Neutrophil (primary cell): Measurements from ENCODE around the gene OSMR.
"Not testable (repeated sequence)": the region's sequence is repeated elsewhere in the genome, so short reads cannot be mapped to it uniquely, and the experiment has no call there.

Experiments used
- H3K27ac ChIP-seq: fragments of 200-600 bp; sonication (generic); 2 replicates; pipeline ENCODE4 v1.5.1; 2016; ENCODE audit warnings: mild to moderate bottlenecking, moderate library complexity
- H3K27me3 ChIP-seq: fragments of 200-600 bp; sonication (generic); 2 replicates; pipeline ENCODE4 v1.6.0; 2016; ENCODE audit warnings: mild to moderate bottlenecking
- H3K36me3 ChIP-seq: fragments of 200-600 bp; sonication (generic); 2 replicates; pipeline ENCODE4 v1.5.1; 2017
- H3K4me1 ChIP-seq, 2 experiments: fragments of 200-600 bp in 1 of 2; sonication (generic) in 1 of 2; 1 replicate in 1 of 2; 2 replicates in 1 of 2; pipeline versions ENCODE4 v1.5.1 to v1.6.1; 2013 to 2016; ENCODE audit warnings: low read depth in 1 of 2, low read length in 1 of 2, mild to moderate bottlenecking in 1 of 2, moderate library complexity in 1 of 2; ENCODE audit not compliant: control insufficient read depth in 1 of 2, insufficient read depth in 1 of 2
- H3K4me3 ChIP-seq, 2 experiments: fragments of 200-600 bp in 1 of 2; sonication (generic) in 1 of 2; 1 replicate in 1 of 2; 2 replicates in 1 of 2; pipeline ENCODE4 v1.5.1; 2013 to 2016; ENCODE audit warnings: low read depth in 1 of 2, low read length in 1 of 2, mild to moderate bottlenecking in 1 of 2, moderate library complexity in 1 of 2
- H3K9me3 ChIP-seq: fragments of 200-600 bp; sonication (generic); 2 replicates; pipeline ENCODE4 v1.5.1; 2016
- TF ChIP-seq, protein P1 (sequence below): fragments of 200-600 bp; sonication (generic); IDR thresholded peaks from 2 replicates; pipeline ENCODE4 v1.5.1; 2016; ENCODE audit warnings: antibody characterized with exemption

Gene OSMR

DNA sequence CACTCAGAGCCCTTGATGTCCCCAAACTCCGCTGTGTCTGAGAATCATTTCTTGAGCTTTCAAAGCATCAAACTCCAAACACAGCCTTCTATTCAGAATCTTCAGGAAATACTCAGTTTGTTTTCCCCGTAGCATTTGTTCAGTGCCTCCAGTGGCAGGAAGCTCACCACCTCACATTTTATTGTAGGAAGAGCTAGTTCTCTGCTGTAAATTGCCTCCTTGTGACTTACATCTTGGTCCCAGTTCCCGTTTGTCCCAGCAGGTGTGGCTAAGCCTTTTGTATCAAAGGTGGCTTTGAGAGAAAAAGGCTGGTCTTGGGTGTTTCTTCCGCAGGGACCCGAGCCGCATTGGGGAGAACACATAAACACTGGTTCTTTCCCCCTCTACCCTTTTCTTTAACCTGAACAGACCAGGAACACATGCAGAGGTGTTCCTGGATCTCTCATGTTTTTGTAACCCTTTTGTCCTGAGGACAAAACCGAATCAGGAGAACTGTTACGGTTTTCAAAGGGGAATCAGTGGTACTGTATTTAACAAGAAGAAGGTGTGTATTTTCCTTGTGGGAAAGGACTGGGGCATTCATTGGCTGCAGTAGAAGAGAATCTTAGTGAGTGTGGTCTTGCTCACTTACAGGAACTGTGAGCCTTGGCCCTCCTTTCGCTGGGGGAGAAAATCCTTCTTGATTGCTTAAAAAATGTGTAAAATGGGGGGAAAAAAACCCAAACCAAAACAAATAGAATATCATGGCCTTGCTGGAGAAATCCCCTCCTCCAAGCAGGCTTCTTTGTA is 1.9 kb downstream of the OSMR start:
- H3K27ac ChIP-seq: no peak overlapping the region
- H3K4me3 ChIP-seq: no peak overlapping the region

DNA sequence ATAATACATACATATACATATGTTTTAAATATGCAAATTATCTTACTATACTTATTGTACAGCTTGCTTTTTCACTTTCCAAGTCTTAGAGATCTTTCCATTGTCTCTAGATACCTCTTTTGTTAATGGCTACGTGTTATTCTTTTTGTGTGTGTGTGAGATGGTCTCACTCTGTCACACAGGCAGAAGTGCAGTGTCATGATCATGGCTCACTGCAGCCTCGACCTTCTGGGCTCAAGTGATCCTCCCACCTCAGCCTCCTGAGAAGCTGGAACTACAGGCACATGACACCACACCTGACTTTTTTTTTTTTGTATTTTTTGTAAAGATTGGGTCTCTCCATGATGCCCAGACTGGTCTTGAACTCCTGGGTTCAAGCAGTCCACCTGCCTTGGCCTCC is 2.8 kb downstream of the OSMR start:
- no peaks in the 10 kb centered on the region for H3K36me3 ChIP-seq
- H3K9me3 ChIP-seq: no peaks in the 10 kb centered on the region
- H3K27me3 ChIP-seq: peaks cover 87% of the 10 kb centered on the region
- TF ChIP-seq, protein P1, sequence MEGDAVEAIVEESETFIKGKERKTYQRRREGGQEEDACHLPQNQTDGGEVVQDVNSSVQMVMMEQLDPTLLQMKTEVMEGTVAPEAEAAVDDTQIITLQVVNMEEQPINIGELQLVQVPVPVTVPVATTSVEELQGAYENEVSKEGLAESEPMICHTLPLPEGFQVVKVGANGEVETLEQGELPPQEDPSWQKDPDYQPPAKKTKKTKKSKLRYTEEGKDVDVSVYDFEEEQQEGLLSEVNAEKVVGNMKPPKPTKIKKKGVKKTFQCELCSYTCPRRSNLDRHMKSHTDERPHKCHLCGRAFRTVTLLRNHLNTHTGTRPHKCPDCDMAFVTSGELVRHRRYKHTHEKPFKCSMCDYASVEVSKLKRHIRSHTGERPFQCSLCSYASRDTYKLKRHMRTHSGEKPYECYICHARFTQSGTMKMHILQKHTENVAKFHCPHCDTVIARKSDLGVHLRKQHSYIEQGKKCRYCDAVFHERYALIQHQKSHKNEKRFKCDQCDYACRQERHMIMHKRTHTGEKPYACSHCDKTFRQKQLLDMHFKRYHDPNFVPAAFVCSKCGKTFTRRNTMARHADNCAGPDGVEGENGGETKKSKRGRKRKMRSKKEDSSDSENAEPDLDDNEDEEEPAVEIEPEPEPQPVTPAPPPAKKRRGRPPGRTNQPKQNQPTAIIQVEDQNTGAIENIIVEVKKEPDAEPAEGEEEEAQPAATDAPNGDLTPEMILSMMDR: no peak
- peaks cover 4 to 10% of the 10 kb centered on the region in 2 experiments for H3K4me1 ChIP-seq
- no peak overlapping the region for H3K27ac ChIP-seq
- H3K4me3 ChIP-seq: no peak overlapping the region

More for the DNA sequence above, 1.9 kb downstream of the OSMR start:
- H3K4me1 ChIP-seq: peaks cover 4 to 10% of the 10 kb centered on the region in 2 experiments
- no peaks in the 10 kb centered on the region for H3K36me3 ChIP-seq
- TF ChIP-seq, protein P1: no peak
- no peaks in the 10 kb centered on the region for H3K9me3 ChIP-seq
- H3K27me3 ChIP-seq: peaks cover 96% of the 10 kb centered on the region

DNA sequence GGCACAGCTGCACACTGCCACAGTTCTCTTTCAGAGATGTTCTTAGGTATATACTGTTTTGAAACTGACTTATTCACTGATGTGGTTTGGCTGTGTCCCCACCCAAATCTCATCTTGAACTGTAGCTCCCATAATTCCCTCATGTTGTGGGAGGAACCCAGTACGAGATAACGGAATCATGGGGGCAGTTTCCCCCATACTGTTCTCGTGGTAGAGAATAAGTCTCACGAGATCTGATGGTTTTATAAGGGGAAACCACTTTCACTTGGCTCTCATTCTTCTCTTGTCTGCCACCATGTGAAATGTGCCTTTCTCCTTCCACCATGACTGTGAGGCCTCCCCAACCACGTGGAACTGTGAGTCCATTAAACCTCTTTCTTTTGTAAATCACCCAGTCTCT is 5.8 kb downstream of the OSMR start:
- peaks cover 67% of the 10 kb centered on the region for H3K27me3 ChIP-seq
- H3K9me3 ChIP-seq, H3K4me1 ChIP-seq, H3K27ac ChIP-seq, H3K36me3 ChIP-seq, H3K4me3 ChIP-seq: not testable (repeated sequence)

DNA sequence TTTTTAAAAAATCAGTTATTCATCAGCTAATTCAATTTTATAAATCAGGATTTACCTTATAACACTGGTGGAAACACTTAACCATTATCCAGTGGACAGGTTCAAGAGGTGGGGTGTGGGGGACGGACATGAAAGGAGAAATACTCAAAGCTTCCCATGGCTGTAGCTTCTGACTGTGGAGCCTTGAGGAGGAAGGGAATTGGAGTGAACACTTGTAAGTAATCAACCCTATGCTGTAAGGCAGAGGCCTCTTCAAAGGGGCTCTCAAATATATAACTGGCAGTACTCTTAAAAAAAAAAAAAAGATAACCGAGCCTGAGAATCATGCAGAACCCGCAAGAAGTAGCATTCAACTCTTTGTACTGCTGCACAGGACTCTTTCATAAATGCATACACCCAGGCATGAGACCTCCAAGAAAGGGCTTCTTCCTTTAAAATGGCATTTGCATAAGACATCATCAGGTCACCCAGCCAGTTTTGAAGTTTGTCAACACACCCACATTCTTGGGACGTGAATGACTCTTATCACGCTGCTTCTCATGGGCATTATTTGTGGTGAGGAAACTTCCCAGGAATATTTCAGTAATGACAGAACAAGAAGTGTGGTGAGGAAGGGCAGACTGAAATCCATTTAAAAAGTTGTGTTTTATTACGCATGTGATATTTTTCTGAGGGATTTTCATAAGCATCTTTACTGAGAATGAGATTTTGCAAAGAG is 8.1 kb downstream of the OSMR start:
- Histone ChIP-seq H3K4me1 (no peaks in the 10 kb centered on the region), H3K27me3 (peaks cover 48% of the 10 kb centered on the region), H3K4me3 (no peak overlapping the region), H3K27ac (no peak overlapping the region), H3K9me3 (no peaks in the 10 kb centered on the region), H3K36me3 (no peaks in the 10 kb centered on the region)
- TF ChIP-seq, protein P1: no peak

DNA sequence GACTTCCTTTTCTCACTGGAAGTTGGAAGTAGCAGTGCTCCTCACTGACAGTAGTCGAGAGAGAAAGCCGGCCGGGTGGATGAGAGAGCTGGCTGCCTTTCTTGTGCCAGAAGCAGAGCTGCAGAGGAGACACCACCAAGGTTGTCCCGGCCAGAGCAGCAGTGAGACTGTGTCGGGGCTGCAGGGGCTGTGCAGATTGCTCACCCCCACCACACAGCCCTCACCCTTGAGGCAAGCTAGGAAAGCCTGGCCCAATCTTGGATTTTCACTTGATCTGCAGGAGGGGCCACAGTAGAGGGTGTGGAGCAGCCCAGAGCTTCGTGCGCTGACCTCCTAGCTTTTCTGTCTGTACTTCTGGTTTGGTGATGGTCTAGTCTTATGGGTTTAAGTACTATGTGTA is 9.1 kb downstream of the OSMR start:
- Histone ChIP-seq H3K4me3 (no peak overlapping the region), H3K9me3 (no peaks in the 10 kb centered on the region), H3K27ac (no peak overlapping the region), H3K27me3 (peaks cover 38% of the 10 kb centered on the region), H3K4me1 (no peaks in the 10 kb centered on the region), H3K36me3 (no peaks in the 10 kb centered on the region)
- TF ChIP-seq, protein P1: no peak

DNA sequence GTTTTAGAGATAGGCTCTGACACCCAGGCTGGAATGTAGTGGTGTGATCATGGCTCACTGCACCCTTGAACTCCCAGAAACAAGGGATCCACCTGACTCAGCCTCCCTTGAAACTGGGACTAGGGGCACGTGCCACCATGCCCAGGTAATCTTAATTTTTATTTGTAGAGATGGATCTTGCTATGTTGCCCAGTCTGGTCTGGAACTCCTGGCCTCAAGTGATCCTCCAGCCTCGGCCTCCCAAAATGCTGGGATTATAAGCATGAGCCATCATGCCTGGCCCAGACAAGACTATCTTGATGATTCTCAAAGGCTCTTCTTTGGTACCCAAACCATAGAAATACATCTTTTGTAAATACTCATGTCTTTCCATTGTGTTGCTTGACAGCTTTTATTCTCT is 10.8 kb downstream of the OSMR start:
- TF ChIP-seq, protein P1: no peak
- H3K27ac ChIP-seq: no peak overlapping the region
- no peaks in the 10 kb centered on the region for H3K4me1 ChIP-seq
- H3K27me3 ChIP-seq: peaks cover 21% of the 10 kb centered on the region
- no peak overlapping the region for H3K4me3 ChIP-seq
- H3K9me3 ChIP-seq: no peaks in the 10 kb centered on the region
- no peaks in the 10 kb centered on the region for H3K36me3 ChIP-seq
